Measurements from ENCODE around the gene SEPTIN6.

SEPTIN6 gene

GRCh38 chrX:119661486-119661885, 31.5 kb downstream of the SEPTIN6 start:
- DNase-seq (ENCODE audit: low read depth, low spot score) = no peak
- ChIA-PET CTCF (no interaction called here), POLR2A (no interaction called here)
- TF ChIP-seq CTCF (IDR thresholded peaks at IDR 0.05; ENCODE audit: insufficient read depth, low read length, missing control alignments) = no peak
- no peak overlapping the region for H3K4me3 ChIP-seq (ENCODE audit: low read depth, low read length)

DNA sequence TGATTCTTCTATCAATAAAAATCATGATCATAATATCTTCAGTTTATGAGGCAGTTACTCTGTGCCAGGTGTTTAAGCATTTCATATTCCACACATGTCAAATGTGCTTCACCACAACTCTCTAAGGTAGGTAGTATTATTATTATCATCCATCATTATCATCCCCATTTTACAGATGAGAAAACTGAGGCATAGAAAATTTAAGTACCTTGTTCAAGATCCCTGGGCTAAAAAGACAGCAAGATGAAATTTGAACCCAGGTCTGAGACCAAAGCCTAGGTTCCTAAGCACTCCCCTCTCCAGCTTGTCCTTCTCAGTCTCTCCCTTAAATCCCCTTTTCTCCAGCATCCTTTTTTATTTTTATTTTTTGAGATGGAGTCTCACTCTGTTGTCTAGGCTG, 33.4 kb downstream of the SEPTIN6 start:
- DNase-seq (ENCODE audit: low read depth, low spot score) = no peak
- ChIA-PET CTCF (interaction anchor here (1.2 kb wide), 2 partner anchors 18 to 69 kb away, joined by 3 read pairs; no protein-coding TSS in a partner anchor), POLR2A (no interaction called here)
- TF ChIP-seq CTCF (IDR thresholded peaks at IDR 0.05; ENCODE audit: insufficient read depth, low read length, missing control alignments) = no peak
- H3K4me3 ChIP-seq (ENCODE audit: low read depth, low read length) = no peak overlapping the region

GRCh38 chrX:119655125-119655524, 37.8 kb downstream of the SEPTIN6 start:
- ChIA-PET CTCF (interaction anchor here (2.1 kb wide), 1 partner anchor 74 kb away, joined by 7 read pairs; no protein-coding TSS in a partner anchor), POLR2A (no interaction called here)
- TF ChIP-seq CTCF (IDR thresholded peaks at IDR 0.05; ENCODE audit: insufficient read depth, low read length, missing control alignments) = no peak
- H3K4me3 ChIP-seq (ENCODE audit: low read depth, low read length) = no peak overlapping the region
- DNase-seq (ENCODE audit: low read depth, low spot score) = peak; percentile 59

- DNase-seq (ENCODE audit: low read depth, low spot score) = no peak
- TF ChIP-seq CTCF (IDR thresholded peaks at IDR 0.05; ENCODE audit: insufficient read depth, low read length, missing control alignments) = peak; percentile 3
- H3K4me3 ChIP-seq (ENCODE audit: low read depth, low read length) = no peak overlapping the region
- CTCF ChIA-PET = interaction anchor here (2.1 kb wide), 1 partner anchor 75 kb away, joined by 7 read pairs; no protein-coding TSS in a partner anchor
- POLR2A ChIA-PET = no interaction called here
Observed at GRCh38 chrX:119654112-119654531, 38.8 kb downstream of the SEPTIN6 start.

GRCh38 chrX:119648421-119648775, 44.6 kb downstream of the SEPTIN6 start:
- TF ChIP-seq CTCF (IDR thresholded peaks at IDR 0.05; ENCODE audit: insufficient read depth, low read length, missing control alignments) = no peak
- DNase-seq (ENCODE audit: low read depth, low spot score) = no peak
- H3K4me3 ChIP-seq (ENCODE audit: low read depth, low read length) = no peak overlapping the region
- CTCF ChIA-PET = no interaction called here
- POLR2A ChIA-PET = no interaction called here

- CTCF ChIA-PET = no interaction called here
Observed at GRCh38 chrX:119647552-119648420, 45.2 kb downstream of the SEPTIN6 start.

More at GRCh38 chrX:119647552-119648420, 45.2 kb downstream of the SEPTIN6 start:
- TF ChIP-seq CTCF (IDR thresholded peaks at IDR 0.05; ENCODE audit: insufficient read depth, low read length, missing control alignments) = no peak
- H3K4me3 ChIP-seq (ENCODE audit: low read depth, low read length) = no peak overlapping the region
- no peak for DNase-seq (ENCODE audit: low read depth, low spot score)
- POLR2A ChIA-PET = no interaction called here

Measured in AG04449 (cell line).